Umbilical cord (tissue), 2 donors: ENCODE measurements around the gene C3orf18. TPM values are rescaled to one million over a fixed set of nuclear protein-coding genes. Genes with fewer than 3 reads are reported as not detected.

Experiments
- DNase-seq: peaks from one replicate; pipeline ENCODE4 v3.0.0-alpha.2; 2015; ENCODE audit warnings: low spot score
- total RNA-seq: library from RNA; depleted of rRNA; stranded (reverse); fragments of >200 nt; gene quantifications from one replicate; pipeline ENCODE4 v1.2.3, GENCODE V29; 2014; ENCODE audit warnings: low replicate concordance; ENCODE audit not compliant: insufficient read depth

The C3orf18 gene
- 5.3 TPM for total RNA-seq

- peak; percentile 95 for DNase-seq
Measured at GRCh38 chr3:50567386-50568167, at the start of gene C3orf18. Gene C3orf18, minus strand, starts transcription at chr3:50567747. Its CDS starts 2,048 bp downstream, at chr3:50565699.

DNA sequence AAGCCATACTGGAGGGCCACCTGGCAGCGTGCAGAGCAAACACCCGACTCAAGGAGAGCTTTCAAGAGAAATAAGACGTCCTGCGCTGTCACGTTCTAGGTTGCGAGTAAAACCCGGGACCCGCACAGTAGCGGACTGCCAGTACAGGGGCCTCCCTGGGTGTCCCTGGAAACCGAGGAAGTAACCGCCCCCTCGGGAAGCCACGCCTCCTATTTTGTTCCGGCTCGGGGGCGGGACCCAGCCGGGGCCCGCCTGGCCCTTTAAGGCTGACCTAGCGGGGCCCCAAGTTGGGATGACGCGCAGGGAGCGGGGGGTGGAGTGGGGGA, 49.2 kb upstream of the C3orf18 start:
- DNase-seq: peak; percentile 95

- DNase-seq: peak; percentile 90
Measured at GRCh38 chr3:50616003-50616769, 48.6 kb upstream of the C3orf18 start.

DNA sequence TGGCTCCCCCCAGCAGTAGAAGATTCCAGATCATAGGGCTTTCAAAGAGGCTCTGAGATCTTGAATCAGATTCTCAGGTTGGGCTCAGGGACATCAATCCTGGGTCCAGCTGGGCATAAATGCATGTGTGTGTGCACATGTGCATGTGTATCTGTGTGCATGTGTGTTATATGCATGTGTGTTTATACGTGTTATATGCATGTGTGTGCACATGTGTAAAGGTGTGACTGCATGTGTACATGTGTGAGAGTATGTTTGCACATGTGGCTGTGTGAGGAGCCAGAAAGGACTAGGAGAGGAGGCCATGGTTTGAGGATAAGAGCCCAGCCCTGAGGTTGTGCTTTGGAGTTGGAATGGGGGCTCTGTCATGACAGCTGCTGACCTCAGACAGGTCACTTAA, 47.6 kb upstream of the C3orf18 start:
- no peak for DNase-seq

DNA sequence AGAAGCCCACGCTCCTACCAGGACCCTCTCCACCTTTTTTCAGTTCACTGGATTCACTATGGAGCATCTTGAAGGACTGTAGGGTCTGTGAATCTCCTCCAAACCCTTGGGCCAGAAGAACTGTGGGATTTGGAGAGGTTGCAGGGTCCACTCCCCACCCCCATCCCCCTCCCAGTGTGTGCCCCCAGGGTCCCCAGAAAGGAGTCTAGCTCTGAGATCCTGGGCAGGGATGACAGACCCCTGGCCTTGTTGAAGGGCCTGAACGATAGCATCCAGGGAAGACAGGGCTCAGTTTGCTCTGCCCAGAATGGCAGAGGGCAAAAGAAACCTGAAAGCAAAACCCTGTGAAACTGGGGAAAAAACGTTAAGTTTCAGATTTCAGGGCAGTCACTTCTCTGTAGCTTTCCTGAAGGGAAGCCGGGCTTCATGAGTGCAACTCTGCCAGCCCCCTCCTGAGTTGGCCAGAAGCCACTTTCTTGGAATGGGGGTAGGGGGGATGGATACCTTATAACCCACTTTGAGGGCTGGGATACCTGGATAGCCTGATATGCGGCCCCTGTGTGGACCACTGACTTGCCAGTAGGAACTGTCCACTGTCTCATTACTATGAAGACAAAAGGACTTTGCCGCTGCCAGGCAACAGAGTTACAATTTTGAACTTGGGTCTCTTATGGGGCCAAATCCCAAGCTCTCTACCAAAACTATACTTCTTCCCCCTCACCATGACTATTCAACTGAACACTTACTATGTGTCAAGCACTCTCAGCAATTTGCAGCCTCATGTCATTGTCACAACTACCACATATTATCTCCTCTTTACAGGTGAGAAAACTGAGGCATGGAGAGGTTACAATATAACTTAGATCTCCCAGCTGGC, 45.7 kb upstream of the C3orf18 start:
- DNase-seq: no peak

DNA sequence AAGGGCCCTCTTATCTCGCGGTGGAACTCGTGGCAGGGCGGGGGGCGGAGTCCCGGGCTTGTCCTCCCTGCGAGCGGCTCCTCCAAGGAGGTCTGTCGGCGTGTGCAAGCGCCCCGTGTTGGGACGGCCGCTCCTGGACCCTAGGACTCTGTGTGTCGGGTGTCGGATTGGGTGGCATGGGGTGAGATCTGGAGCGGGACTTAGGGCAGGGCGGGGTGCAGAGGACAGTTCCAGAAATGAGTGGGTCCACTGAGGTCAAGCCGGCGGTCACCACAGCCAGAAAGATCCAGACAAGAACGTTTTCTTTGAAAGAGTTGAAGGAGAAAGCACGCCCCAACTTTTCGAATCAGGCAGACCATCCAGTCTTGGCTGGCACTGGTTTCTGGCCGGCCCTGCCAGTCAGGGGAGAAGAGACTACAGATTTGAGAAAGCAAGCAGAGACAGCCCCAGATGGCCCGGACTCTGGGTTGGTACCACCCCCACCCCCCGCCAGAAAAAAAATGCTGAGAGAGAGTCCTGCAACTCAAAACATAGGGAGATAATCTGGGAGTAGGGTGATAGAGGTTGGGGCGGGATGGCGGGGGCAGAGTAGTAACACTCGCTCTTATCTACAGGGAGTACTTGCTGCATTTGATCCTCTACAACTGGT, 44.8 kb upstream of the C3orf18 start:
- DNase-seq: peak; percentile 86

- peak; percentile 100 for DNase-seq
Measured at GRCh38 chr3:50611464-50612233, 44.1 kb upstream of the C3orf18 start, which contains the start of gene CISH. Gene CISH, minus strand, starts transcription at chr3:50611774. Its CDS starts 124 bp downstream, at chr3:50611650.

DNA sequence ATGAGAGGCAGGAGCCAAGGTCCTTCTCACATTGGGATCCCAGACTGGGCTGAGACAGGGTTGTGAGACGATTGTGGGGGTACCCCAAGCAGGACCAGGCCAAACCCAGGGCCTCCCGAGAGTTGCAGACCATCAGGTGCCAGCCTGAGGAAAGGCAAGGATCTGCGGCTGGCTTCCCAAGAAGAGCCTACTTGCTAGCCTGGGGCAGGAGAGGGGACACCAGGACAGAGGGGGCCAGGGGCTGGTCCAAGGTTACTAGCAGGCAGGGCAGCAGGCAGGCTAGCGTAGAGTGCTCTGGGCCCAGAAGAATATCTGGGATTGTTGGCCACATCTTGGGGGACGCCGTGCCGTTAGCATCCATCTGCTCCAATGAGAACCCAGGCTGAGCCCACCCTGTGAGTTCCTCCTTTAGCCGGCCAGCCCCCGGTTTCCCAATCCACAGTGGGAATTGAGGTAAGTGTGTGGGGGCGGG, 43.5 kb upstream of the C3orf18 start:
- DNase-seq: no peak

- DNase-seq: peak; percentile 38
Measured at GRCh38 chr3:50610181-50610971, 42.8 kb upstream of the C3orf18 start.

- DNase-seq: no peak
Measured at GRCh38 chr3:50609763-50610085, 42.2 kb upstream of the C3orf18 start.

DNA sequence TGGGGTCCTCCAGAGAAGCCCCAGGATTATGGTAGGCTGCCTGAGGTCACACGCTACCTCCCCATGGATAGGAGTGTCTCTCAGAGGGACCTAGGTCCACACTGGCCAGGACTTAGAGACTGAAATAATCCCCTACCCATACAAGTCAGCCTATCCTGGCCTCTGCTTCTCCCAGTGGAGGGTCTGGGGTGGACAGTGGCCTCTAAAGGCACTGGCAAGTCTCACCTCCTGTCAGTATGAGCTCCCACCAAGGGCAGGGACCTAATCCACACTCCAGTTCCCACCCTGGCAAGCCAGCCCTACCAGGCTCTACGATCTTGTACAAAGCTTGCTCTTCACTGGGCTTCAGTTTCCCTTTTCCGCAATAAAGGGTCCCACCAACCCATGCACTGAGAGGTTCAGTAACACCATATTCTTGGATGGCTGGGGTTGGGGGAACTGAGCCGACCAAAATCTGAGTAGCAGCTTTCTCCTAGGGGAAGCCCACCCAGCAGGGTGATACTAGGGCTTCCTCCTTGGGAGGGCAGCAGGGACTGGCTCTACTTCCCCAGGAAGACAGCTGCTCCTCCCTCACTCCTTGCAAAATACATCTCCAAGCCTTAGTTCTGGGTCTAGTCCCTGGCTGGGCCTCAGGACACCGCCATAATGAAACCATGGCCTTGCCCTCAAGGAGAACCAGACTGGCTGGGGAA, 41.7 kb upstream of the C3orf18 start:
- no peak for DNase-seq

DNA sequence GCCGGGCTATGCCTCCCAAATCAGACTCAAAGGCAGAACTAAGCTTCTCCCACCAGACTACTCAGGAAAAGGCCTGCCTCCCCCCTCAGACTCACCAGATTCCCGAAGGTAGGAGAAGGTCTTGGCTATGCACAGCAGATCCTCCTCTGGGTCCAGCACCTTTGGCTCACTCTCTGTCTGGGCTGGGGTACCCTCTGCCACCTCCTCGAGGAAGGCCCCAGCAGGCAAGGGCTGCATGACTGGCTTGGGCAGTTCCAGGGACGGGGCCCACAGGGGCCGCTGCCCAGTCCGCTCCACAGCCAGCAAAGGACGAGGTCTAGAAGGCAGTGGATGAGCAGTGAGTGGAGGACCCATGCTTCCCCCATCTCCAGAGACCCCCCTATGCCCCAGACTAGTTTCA, 40.7 kb upstream of the C3orf18 start:
- no peak for DNase-seq

- DNase-seq: no peak
Measured at GRCh38 chr3:50607271-50608091, 39.9 kb upstream of the C3orf18 start.

GRCh38 chr3:50606596-50606995, 39.0 kb upstream of the C3orf18 start:
- no peak for DNase-seq

DNA sequence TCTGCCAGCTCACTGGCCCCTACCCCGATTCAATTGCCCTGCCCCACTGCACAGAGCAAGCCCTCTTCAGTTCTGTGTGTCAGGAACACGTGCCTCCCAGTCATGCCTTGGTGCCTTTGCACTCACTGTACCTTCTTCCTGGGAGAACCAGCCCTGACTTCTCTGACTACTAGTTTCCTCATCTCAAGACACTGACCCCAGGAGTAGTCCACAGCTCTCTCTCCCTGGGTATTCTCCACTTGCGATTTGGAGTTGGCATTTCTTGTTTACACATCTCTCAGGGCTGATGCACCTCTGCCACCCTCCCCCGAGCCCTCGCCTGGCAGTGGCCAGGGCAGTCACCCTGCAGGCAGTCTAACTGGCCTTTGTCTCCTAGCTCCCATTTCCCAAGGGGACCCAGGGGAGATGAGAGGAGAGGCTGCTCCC, 38.4 kb upstream of the C3orf18 start:
- DNase-seq: no peak

DNA sequence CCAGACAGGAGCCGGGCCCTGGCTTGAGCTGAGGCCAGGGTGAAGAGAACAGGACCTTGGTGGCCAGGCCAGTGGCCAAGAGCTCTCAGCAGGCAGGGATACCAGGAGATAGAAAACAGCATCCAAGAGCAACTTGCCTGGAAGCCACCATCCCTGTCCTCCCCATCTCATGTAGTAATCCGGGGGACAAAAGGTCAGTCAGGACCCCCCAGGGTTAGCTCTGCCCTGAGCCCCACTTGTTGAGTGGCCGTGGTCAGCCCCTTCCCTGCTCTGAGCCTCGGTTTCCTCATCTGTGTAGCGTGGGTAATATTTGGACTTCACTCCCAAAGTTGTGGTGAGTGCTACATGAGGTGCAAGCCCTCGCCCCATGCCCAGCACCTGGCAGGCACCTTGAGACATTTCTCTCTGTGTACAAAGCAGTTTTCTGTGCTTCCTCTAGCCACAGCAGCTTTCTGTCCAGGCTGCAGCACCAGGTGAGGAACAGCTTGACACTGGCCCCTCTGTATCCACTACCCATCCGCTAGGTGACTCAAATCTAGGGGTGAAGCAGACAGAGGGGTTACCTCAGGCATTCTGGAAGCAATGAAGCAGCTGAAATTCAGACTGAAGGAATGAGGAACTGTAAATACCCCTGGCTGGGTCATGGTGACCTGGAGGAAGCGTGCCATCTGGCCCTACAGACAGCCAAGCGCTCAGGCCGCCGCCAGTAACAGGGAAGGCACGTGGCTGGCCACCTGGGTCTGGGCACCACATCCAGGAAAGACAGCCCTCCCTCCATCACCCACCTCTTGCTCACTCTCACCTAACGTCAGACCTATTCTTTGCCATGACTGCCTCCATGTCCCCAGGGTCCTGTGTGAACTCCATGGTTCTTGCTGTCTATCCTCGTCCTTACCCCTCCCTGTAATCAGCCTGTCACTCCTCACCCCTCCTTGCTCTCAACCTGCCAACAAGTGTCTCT, 37.4 kb upstream of the C3orf18 start:
- DNase-seq: no peak

DNA sequence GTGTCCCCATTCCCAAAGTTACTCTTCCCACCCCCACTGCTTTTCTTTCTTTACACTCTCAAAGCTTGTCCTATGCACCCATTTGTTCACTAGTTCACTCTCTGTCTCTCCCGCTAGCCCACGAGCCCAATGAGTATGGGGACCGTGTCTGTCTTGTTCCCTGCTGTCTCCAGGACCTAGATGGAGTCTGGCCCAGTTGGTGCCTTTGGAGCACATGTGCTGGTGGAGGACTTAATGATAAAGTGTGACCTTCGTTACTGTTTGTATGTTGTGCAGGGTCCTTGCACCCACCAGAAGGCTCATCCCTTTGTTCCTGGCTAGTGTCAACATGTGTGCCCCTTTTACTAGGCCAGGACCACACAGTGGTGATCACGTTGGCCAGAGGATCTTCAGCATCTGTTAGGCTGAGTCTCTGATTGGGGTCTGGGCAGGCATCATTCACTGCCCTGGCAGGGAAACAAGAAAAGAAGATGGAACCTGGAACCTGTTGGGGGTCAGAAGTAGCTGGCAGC, 36.6 kb upstream of the C3orf18 start:
- DNase-seq: no peak
